ENCODE results near the gene RTN4R.

RTN4R gene

DNA sequence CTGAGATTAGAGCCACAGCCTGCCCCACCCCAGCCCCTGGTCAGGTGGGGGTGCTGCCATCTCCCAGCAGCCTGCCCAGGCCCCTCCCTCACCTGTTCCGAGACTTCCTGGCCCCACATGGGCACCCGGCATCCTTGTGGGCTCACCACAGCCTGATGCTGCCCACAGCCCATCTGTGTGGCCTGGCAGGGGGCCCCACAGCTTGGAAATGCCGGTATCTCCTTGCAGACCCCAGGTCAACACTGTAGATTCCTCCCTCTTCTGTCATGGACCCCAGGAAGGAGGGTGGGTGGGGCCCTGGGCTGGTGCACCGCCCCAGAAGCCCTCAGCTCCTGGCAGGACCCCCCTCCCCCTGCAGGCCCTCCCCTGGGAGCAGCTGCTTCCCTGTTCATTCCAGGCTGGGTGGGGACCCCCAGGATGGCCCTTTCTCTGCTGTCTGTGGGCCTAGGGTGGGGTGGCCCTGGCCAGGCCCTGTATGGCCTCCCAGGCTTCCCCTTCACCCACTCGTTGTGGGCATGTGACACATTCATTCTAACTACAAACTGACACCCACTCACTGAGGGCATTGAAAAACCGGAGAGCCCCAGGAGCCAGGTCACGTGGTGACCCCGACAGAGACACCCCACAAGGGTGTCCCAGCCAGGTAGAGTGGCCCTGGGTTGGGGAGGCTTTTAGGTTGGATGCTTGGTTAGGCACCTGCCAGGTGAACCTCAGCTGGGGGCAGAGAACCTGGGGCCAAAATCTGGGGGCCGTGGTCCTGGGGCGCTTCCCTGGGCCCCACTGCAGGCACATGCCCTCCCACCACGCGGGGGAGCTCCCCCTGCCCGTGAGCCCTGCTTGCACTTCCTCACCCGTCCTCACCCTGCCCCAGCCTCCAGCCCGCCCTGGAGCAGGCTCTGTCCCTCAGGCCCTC, 73.2 kb downstream of the RTN4R start:
- DNase-seq: no peak

DNA sequence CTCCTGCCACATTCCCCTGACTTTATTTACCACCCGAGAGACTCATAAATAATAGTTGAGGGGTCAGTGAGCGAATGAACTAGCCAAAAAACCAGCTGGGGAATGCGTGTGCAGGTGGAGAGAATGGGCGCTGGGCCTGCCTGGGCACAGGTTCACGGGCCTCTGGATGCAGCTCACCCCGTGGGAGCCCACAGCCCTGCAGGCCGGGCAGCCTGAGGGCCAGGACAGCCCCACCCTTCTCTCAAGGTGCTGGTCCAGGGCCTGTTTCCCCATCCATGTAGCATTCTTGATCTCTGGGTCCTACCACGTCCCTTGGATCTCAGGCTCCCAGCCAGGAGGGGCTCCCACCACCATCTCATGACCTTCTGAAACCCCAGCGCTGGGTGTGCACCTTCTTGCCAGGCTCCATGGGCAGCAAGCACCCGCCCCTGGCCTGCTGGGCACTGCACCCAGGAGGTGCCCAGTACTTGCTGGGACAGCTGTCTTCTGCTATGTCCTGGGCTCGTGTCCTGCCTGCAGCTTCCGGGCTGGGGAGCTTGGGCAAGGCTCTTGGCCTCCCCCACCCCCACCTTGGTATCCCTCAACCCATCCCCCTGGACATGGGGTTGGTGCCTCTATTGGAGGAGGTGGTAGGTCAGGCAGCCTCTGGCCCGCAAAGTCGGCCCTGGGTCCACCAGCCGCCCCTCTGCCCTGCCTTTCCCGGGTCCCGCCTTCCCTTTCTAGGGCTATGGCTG, 74.2 kb downstream of the RTN4R start:
- no peak for DNase-seq

DNA sequence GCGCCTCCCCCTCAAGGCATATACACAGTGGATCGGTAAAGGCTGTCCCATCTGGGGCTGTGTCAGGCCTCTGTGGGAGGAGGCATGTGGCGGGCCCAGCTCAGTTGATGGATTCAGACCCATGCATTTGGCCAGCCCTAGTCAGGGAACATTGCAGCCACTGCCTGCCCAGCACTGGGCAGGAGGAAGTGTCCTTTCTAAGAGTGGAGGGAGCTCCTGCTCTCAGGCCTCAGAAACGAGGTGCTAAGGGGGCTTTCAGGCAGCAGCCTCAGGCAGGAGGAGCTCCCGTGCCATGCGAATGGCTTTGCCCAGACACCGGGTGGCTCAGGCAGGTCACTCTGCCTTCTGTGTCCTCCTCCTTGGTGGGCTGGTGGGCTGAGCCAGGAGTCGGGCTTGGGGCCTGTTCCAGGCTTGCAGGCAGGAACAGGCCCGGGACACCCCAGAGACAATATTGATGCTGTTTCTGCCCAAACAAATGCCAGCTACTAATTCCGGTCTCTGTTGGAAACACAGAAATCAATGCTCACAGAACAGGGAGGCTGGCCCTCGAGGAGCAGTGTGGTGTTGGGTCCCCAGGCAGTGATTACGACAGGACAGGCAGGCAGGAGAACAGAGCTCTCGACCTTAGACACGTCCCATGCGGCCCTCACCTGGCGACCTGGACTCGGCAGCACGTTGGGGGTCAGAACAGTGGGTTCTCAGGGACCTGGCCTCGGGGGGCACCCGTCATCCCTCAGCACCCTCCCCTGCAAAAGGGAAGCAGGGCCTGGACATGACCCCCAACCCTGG, 75.0 kb downstream of the RTN4R start:
- DNase-seq: no peak

DNA sequence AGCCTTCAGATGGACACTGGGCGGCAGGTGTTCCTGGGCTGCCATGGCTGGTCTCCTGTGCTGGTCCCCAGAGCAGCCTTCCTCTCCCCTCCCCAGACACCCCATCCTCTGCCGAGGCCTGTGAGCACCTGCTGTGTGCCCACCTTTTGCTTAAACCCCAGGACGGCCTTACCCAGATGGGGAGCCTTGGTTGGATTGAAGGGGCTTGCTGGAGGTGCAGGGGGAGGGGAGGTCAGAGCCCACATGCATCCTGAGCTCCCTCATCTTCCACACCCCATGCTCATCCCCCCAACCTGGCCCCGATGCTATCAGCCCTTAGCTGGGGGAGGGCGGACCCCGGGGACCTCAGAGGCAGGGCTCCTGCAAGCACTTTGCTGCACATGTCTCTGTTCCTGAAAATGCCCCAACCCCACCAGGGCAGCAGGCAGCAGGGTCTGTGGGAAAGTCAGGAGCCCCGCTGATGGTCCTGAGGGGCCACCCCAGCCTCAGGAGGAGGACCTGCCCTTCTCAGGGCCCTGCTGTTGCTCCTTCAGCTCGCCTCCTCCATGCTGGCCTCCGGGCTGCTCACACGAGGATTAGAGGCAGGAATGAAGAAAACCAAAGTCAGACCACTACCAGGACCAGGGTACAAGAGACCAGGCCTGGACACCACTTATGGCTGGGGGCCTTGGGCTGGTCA, 75.7 kb downstream of the RTN4R start:
- DNase-seq: no peak

DNA sequence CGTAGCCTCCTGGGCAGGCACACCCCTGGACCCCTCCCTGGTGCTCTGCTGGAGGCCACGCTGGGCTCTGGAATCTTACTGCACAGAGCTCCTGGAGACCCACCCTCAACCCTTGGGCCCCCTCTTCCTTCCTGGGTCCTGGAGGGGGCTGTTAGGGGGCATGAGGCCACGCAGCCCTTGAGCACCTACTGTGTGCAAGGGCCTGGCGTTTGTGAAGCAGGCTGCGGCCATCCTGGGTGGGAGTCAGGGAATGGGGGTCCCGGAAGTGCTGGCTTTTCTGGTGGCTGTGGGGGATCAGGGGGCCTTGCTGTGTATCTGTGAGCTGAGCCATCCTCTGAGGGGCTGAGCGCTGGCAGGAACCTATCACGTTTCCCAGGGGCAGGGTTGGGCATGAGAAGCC, 76.3 kb downstream of the RTN4R start:
- DNase-seq: no peak
